ENCODE measurements around the gene CRTC2.
"Not testable (repeated sequence)": the region's sequence is repeated elsewhere in the genome, so short reads cannot be mapped to it uniquely, and the experiment has no call there.

The CRTC2 gene, protein sequence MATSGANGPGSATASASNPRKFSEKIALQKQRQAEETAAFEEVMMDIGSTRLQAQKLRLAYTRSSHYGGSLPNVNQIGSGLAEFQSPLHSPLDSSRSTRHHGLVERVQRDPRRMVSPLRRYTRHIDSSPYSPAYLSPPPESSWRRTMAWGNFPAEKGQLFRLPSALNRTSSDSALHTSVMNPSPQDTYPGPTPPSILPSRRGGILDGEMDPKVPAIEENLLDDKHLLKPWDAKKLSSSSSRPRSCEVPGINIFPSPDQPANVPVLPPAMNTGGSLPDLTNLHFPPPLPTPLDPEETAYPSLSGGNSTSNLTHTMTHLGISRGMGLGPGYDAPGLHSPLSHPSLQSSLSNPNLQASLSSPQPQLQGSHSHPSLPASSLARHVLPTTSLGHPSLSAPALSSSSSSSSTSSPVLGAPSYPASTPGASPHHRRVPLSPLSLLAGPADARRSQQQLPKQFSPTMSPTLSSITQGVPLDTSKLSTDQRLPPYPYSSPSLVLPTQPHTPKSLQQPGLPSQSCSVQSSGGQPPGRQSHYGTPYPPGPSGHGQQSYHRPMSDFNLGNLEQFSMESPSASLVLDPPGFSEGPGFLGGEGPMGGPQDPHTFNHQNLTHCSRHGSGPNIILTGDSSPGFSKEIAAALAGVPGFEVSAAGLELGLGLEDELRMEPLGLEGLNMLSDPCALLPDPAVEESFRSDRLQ

DNA sequence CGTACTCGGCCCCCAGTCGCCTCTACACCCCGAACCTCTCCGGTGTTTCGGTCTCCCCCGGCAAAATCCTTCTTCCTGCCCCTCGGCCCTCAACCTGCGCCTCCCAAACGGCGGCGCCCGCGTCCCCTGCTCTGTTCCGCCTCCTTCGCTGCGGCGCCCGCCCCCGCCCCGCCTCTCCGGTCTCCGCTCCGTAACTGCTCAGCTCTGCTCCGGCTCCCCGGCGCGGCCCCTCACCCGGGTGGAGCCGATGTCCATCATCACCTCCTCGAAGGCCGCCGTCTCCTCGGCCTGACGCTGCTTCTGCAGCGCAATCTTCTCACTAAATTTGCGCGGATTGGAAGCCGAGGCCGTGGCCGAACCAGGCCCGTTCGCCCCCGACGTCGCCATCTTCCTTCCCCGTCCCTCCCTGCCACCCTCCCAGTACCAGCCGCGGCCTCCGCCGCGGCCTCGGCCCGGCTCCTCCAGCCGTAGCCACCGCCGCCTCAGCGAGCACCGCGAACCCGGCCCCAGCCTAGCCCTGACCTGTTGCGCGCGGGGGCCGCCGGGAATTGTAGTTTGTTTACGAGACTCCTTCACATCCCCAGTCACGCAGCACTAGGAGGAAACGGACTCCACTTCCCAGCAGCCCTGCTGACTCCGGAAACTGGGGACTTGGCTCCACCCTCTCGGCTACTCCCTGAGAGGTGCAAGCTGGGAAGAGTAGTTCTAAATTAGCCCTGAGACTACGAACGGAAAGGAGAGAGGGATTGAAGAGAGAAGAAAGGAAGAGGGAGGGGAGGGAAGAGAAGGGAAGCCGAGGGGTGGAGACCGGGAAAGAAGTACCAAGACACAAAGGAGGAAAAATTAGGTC, at the start of gene CRTC2:
Gene CRTC2 (minus strand): TSS at position 502 of the 850 bp plus-strand sequence. CDS start 115 bp downstream, at position 387.
- DNase-seq (ENCODE audit: low read depth in 1 of 2, low spot score in 1 of 2), result peak; percentile 92 to 97

DNA sequence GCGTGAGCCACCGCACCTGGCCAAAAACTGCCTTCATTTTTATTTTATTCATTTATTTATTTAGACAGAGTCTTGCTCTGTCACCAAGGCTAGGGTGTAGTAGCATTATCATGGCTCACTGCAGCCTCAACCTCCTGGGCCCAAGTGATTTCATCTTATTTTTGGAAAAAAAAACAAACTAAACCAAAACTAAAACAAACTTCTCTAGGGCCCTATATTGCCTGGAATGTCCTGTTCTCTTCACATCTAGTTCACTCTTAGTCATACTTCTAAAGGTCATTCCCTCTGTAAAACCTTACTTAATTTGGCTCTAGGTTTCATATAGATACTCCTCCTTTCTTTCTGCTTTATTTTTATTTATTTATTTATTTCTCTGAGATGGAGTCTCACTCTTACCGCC, 47.7 kb upstream of the CRTC2 start:
- no peak for DNase-seq (ENCODE audit: low read depth in 1 of 2, low spot score in 1 of 2)

DNA sequence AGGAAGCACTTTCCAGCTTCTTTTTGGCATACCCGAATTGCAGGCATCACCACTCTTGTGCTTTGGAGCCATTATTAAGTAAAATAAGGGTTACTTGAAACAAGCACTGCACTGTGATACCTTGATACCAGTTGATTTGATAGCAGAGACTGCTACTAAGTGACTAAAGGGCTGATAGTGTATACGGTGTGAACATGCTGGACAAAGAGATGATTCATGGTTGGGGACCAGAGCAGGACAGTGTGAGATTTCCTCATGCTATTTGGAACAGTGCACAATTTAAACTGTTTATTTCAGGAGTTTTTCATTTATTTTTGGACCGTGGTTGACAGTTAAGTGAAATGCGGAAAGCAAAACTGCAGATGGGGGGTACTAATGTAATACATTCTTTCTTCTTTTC, 42.0 kb upstream of the CRTC2 start:
- DNase-seq (ENCODE audit: low read depth in 1 of 2, low spot score in 1 of 2), result no peak

DNA sequence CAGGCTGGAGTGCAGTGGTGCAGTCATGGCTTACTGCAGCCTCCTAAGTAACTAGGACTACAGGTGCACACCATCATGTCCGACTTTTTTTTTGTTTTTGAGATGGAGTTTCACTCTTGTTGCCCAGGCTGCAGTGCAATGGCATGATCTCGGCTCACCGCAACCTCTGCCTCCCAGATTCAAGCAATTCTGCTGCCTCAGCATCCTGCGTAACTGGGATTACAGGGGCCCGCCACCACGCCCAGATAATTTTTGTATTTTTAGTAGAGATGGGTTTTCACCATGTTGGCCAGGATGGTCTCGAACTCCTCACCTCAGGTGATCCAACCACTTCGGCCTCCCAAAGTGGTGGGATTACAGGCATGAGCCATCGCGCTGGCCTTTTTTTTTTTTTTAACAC, 38.5 kb upstream of the CRTC2 start:
- not testable (repeated sequence) for DNase-seq (ENCODE audit: low read depth in 1 of 2, low spot score in 1 of 2)

DNA sequence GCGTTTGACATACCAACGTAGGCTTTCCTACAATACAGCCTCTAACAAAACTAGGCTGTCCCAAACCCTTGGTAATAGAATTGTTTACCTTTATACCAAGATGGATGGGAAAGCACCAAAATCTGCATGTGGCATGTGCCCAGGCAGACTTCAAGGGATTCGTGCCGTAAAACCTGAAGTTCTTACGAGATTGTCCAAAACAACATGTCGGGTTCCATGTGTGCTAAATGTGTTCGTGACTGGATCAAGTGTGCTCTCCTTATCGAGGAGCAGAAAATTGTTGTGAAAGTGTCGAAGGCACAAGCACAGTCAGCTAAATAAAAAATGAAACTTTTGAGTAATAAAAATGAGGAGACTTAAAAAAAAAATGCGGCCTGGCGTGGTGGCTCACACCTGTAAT, 37.2 kb upstream of the CRTC2 start:
- no peak for DNase-seq (ENCODE audit: low read depth in 1 of 2, low spot score in 1 of 2)

DNA sequence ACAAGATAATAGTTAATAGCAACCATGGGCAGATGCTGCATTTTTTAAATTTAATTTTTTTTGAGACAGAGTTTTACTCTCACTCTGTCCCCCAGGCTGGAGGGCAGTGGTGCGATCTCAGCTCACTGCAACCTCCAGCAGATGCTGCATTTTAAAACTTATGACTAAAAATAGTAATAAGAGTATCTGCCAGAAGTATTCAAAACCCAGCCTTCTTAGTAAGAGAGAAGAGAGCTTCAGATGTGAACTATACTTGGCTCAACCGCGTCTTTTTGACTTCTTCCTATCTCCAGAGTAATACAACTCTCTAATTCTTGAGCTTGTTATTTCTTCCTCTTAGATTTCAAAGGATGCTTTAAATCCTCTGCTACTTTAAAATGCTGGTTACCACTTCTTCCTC, 36.8 kb upstream of the CRTC2 start:
- no peak for DNase-seq (ENCODE audit: low read depth in 1 of 2, low spot score in 1 of 2)

DNA sequence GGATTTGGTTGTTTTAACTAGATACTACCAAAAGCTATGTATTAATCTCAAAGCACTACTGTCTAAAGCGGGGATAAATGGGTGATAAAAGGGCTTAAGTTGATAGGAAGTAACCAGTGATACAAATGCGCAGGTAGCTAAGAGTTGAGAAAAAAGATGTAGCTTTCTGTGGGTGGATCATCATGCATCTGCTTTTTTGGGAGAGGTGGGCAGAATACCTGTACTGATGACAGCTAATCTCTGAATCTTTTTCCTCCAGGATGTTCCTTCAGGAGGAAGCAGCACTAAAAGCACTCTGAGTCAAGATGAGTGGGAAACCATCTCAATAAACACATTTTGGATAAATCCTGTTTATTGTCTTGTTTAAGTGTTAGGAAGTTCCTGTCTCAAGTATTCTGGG, 33.4 kb upstream of the CRTC2 start:
- DNase-seq (ENCODE audit: low read depth in 1 of 2, low spot score in 1 of 2), result no peak

DNA sequence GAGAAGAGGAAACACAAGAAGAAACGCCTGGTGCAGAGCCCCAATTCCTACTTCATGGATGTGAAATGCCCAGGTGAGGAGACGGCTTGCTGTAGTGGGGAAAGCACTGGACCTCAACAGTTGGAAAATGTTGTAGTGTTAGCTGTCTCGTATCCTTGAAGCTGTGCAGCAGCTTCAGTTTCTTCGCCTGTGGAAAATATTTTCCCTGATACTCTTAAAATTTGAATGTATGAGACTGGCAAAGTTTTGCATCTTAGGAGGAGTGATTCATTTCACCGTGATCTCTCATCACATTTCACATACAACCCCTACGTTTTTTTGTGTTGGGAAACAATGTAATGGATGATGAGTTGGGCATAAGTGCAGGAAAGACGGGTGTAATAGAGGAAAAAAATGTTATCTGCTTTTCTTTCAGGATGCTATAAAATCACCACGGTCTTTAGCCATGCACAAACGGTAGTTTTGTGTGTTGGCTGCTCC, 32.8 kb upstream of the CRTC2 start:
- no peak for DNase-seq (ENCODE audit: low read depth in 1 of 2, low spot score in 1 of 2)

DNA sequence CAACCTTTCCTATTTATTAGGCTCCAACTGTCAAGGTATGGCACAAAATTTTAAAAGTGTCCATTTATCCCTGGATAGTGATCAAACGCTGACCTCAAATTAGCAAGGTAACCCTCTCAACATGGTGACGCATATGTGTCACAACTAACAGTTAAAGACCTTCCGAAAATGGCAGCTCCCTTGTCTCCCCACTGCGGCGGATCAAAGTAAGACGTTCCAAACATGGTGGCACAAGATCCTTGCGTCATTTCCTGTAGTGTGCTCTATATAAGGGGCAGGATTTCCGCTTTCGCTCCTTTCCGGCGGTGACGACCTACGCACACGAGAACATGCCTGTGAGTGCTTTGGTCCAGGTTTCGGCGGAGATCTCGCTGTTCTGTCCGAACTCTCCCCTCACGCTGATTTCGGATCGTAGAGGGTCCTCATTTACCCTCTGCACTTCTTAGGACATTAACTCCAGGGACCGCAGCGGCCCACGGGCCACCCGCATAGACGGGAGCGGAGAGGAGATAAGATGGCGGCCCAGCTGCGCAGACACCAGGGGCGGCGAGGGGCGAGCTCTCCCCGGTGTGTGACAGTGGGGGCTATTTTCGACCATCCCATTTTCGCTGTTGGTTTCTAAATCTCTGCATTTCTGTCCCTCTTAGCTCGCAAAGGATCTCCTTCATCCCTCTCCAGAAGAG, 32.2 kb upstream of the CRTC2 start, which contains the start of gene RPS27:
Gene RPS27 (plus strand): TSS at position 295 of the 683 bp plus-strand sequence. CDS start 35 bp downstream, at position 330.
- peak; percentile 75 to 90 for DNase-seq (ENCODE audit: low read depth in 1 of 2, low spot score in 1 of 2)

DNA sequence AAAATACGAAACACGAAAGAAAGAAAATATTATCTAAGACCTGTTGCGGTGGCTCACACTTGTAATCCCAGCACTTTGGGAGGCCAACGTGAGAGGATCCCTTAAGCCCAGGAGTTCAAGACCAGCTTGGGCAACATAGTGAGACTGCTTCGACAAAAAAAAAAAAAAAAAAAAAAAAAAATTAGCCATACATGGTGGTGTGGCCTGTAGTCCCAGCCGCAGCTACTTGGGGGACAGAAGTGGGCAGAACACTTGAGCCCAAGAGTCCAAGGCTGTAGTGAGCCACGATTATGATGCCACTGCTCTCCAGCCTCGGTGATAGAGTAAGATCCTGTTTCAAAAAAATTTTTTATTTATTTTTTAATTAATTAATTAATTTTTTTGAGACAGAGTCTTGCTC, 29.2 kb upstream of the CRTC2 start:
- no peak for DNase-seq (ENCODE audit: low read depth in 1 of 2, low spot score in 1 of 2)

DNA sequence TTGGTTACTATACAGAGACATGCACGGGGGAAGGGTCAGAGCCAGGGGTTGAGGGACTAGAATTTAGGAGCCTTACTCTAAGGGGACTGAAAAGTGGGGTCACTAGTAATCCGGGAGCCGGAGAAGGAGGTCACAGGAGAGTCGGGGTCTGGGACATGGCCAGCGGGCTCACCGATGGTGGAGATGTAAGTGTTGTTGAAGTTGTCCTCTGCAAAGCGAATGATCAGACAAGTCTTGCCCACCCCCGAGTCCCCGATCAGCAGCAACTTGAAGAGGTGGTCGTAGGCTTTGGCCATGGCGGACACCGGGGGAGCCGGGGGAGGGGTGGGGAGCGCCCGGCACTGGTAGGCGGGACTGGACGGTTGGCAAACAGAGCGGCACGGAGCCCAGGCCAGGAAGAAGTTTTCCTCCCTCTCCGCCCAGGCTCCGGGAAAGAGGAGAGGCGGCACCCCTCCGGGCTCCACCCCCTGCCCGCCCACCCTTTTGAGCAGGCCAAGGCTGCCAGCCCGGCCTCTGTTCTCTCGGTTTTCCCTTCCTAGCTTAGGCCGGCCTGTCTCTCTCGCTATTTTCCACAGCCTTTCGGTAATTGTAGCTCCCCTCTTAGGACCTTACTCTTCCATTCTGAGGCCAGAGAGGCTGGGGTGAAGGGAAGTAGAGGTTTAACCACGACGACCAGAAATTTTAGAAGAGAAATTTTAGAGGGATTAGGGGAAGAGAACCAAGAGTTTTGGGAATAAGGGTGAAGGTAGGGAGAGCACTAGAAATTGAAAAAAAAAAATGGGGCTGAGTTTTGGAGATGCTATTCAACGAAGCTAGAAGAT, 27.7 kb upstream of the CRTC2 start, which contains the start of gene RAB13:
Gene RAB13 (minus strand): TSS at position 399 of the 821 bp plus-strand sequence. CDS start 103 bp downstream, at position 296.
- DNase-seq (ENCODE audit: low read depth in 1 of 2, low spot score in 1 of 2), result no peak

DNA sequence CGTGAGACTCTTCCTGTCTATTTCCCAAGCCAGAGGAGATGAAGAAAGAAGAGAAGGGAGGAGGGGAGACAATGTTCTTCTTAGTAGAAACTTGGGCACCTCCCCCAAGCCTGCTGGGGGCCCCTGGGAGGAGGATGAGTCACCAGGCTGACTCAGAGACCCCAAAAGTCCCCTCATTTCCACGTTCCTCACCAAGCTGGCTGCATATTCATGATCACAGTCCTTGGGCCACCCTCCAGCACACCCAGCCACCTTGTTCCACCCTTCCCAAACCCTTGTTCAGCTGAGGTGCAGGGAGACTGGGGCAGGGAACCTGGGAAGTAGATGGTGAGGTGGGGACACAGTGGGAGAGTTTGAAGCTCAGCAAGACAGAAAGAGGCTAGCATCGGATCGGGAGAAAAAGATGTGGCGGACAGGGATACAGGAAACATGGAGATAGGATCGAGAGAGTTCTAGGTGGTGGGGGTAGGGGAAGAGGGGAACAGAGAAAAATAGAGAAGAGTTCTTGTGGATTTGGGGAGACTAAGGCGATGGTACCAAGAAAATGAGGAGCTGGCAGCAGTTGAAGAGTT, 27.0 kb upstream of the CRTC2 start:
- peak in 1 of 2 donors; percentile 61 for DNase-seq (ENCODE audit: low read depth in 1 of 2, low spot score in 1 of 2)

DNA sequence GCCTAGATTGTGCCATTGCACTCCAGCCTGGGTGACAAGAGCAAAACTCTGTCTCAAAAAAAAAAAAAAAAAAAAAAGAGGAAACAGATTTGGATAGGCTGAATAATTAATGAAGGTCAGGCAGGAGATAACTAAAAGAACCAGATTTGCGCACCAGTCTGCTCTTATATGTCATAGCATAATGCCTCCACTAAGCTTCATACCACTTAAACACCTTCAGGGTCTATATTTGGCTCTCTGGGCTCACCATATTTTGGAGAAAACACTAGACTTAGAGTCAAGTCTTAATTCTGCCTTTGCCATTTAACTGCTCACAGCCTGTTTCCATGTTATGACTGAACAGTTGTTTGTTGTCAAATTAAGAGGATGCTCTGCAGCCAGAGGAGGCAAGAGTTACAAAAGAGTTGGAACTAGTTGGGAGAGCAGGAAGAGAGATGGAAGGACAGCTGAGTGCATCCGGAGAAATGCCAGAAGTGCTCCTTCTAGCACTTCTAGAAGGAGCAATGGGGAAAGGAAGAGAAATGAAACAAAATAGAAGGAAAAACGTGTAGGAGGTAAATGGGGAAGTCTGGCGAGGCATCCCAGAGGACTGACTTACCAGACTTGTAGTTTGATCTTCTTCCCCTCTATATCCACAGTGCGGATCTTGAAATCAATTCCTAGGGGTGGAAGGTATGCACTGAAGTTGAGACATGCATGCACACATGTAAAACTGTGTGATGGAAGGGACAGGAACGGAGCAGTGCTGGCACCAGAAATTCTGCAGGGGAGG, 25.9 kb upstream of the CRTC2 start:
- no peak for DNase-seq (ENCODE audit: low read depth in 1 of 2, low spot score in 1 of 2)

DNA sequence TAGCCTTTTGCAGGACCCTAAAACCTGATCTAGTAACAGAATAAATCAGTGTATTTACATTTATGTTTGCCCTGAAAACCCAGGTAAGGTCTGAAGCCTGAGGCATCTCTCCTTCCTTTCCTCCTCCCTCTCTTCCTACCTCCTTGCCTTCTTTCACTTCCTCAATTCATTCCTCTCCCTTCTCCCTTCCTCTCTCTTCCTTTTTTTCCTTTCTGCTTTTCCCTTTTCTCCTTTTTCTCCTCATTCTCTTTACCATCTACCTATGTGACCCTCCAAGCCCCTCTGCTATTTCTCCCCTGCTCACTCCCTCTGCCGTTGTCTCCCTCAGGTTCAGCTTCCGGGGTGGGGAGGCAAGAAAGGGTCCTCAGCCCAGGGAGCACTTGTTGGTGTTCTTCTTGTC, 23.3 kb upstream of the CRTC2 start:
- DNase-seq (ENCODE audit: low read depth in 1 of 2, low spot score in 1 of 2), result not testable (repeated sequence)

DNA sequence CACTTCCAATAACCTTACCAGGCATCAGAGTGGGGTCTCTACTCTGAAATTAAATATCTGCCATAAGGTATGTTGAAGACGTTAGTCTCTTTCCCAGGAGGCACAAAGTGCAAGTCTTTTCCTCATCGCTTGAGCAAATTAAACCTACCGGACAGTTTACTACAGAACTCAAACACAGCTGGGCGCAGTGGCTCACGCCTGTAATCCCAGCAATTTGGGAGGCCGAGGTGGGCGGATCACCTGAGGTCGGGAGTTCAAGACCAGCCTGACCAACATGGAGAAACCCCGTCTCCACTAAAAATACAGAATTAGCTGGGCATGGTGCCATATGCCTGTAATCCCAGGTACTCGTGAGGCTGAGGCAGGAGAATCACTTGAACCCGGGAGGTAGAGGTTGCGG, 20.7 kb upstream of the CRTC2 start:
- not testable (repeated sequence) for DNase-seq (ENCODE audit: low read depth in 1 of 2, low spot score in 1 of 2)

DNA sequence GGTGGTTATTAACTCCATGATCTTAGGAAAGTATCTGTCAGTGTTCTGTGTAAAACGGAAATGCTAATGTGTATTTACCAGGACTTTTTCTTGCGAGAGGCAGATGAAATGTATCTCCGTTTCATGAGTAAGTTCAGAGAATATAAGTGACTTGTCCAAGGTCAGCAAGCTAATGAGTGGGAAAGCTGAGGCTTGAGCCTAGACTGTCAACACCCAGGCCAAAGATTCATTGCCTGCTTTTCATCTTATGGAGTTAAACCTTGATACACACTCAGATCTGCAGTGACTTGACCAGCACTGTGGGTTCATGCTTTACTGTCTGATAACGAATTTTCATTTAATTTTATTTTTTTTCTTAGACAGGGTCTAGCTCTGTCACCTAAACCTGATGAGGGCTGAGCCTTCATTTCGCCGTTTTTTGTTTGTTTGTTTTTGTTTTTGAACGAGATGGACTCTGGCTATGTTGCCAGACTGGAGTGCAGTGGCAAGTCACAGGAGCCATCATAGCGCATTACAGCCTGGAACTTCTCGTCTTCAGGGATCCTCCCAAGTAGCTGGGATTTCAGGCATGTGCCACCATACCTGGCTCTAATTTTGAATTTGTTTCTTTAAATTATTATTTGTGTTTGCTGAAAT, 20.0 kb upstream of the CRTC2 start:
- DNase-seq (ENCODE audit: low read depth in 1 of 2, low spot score in 1 of 2), result no peak

DNA sequence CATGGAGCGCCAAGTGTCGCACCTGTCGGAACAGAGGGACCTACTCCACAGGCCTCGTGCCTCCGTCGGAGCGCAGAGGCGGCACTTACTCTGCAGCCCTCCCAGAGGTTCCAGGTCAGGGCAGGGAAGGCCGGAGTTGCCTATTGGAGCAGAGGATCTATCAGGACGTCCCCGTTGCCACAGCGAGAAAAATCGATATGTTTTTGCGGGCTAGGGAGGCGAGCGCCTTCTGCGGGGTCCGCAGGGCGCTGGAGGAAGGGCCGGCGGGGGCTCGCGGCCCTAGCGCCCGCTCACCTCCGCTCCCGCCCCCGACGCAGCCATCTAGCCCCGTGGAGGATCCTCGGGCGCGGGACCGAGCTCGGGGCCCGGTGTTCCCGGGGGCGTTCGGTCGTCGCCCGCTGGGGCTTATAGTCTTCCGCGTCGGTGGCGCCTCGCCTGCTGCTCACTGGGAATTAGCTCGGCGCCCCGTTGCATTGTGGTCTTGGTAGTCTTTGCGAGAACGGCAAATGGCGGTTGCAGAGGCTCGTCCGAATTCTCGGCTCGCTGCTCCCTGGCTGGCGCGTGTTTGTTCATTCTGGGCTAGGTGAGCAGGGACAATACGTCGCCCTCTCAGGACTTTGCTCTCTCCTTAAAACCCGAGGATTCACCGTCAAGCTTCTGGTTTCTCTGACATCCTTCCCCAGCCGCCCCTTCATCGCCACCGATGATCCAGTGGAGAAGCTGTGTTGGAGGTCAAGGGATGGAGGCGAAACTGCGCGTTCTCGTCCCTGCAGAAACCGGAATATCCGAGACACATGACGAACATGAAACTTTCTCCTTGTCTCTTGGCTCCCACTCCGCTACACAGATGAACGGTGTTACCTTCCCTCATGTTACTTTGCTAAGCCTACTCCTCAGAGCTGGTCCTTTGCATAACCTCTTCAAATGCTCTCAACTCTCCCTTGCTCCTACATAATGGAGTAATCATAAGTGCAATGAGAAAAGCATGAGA, 19.1 kb upstream of the CRTC2 start, which contains the start of gene JTB:
Gene JTB (minus strand): TSS at position 425 of the 991 bp plus-strand sequence. CDS start 422 bp downstream, at position 3.
- peak; percentile 69 to 84 for DNase-seq (ENCODE audit: low read depth in 1 of 2, low spot score in 1 of 2)

Measured in activated CD4-positive, alpha-beta T cell treated with anti-CD3 and anti-CD28 coated beads, Interleukin-2, amount 50 U/mL, for 24 hours (primary cell).